Fibroblast of upper back skin (primary cell): ENCODE measurements around the gene EGFL7.
A peak's percentile ranks its signal among the peaks of the same experiment; 100 is the strongest.
"Not testable (repeated sequence)": the region's sequence is repeated elsewhere in the genome, so short reads cannot be mapped to it uniquely, and the experiment has no call there.

Experiments
- DNase-seq: peaks from one replicate; pipeline ENCODE4 v3.0.0-alpha.2; 2013

EGFL7 gene

DNA sequence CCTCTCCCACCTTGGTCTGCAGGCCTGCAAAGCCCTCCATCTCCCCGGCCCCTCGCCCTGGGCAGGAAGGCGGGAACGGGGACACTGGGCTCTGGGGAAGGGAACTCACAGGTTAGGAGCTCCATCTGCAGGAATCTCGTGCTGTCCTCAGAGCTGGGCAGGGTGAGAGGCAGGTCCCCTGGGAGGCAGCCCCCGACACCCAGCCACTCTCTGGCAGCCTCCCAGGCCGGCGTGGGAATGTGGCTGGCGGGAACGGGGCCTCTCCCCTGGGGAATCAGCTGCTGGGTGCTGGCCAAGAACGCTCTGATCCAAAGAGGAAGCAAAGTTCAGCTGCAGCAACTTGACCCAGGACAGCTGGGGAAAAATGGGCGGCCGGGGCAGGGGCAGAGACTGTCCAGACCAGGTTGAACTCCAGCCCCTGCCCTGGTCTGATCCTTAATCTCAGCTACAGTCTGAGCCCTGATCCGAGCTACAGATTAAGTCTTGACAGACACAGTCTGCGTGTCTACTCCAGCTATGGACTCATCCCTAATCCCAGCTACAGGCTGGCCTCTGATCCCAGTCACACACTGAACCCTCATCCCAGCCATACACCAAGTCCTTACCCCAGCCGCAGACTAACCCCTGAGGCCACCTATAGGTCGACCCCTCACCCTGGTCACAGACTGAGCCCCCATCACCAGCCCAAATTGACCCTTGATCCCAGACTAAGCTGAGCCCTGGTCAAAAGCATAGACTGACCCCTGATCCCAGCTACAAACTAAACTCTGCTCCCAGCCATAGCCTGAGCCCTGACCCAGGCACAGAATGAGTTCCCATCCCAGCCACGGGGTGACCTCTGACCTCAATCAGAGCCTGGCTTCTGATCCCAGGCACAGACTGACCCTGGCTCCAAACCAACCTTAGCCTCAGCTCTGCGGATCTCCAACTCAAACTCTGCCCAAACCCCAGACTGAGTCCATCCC lies 37.3 kb upstream of the EGFL7 start:
- DNase-seq, result peak; percentile 41

DNA sequence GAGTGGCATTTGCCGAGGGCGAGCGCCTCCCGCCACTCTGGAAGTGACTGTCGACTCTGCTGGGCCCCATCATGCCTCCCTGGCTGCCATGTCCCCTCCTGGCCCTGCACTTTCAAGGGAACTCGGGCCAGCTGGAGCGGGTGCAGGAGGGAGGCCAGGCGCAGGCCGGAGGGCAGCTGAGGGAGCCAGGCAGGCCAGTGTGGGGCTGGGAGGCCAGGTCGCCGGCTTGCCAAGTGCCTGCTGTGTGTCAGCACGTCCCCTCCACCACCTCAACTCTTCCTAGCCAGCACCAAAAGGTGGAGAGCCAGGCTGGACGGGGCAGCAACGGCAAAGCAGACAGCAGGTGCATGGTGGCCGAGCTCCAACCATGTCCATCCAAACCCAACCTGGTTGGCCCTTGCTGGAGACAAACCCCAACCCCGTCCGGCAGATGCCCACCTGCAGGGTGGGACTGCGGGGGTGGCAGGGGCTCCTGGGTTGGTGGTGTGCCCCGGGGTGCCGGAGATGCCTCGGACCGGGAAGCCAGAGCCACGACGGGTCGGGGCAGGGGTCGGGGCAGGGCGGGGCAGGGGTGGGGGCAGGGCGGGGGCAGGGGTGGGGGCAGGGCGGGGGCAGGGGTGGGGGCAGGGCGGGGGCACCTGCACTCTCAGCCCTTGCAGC lies 36.5 kb upstream of the EGFL7 start:
- DNase-seq, result no peak

DNA sequence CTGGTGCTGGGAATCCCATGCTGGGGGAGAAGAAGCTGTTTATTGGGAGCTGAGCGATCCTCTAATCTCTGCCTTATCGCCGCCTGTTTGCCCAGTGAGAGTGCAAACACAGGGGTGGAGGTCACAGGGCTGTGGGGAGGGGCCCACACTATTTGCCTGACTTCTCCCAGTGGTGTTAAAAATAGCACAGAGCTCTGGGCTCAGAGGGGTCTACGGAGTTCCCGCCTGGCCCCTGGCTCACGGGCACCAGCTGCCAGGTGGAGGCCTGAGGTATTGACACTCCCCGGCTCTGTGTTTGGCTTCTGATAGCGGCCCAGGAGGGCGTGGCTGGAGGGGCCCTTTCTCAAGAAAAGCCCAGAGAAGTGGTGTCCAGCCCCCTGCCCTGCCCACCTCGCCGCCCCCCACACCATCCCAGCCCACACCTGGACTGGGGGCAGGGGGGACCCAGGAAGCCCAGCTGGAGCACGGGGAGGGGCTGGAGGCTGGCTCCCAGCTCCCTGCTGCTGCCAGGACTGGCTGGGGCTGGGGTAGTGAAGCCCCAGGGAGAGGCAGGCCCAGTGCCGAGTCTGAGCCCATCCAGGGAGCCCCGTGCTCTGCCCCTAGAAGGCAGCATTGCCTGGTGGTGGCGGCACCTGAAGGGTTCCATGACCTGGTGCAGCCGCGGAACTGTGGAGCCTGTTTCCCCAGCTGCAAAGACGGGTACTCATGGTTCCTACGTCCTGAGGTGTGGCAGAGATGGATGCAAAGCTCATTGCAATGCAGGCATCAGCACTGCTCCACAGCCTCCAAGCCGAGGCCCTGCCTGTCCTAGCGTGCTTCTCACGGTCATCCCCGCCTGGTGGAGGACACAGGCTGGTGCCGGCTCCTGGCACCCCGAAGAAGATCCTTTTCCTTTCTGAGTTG lies 35.7 kb upstream of the EGFL7 start:
- no peak for DNase-seq

DNA sequence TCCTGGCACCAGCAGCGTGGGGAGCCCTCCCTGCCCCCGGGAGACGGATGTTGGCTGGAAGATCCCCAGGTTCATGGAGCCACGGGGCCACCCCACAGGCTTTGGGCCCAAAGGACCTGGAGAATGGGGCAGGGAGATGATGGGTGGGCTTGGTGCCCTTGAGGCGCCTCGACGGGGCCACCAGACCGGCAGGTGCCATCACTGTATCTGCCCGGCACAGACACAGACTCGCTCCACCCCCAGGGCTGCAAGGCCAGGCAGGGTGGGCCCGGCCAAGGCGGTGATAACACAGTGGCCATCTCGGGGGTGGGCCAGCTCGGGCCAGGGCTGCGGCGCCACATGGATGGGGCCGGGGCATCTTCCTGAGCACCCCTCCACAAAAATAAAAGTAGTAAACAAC lies 35.0 kb upstream of the EGFL7 start:
- DNase-seq, result no peak

DNA sequence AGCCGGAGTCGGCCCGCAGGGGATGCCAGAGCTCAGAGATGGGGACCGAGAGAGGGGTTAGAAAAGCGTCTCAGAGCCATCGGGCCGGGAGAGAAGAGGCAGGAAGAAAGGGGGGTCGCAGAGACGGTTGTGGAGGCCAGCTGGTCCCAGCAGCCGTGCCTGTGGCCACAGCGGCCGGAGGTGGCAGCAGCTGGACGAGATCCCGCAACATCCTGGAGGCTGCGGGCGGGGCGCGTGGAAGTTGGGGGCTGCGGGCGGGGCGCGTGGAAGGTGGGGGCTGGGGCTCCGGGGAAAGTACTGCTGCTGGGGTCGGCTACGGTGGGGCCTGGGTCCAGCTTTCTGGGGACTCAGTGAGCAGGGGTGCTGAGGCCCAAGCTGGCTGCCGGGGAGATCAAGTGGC lies 34.4 kb upstream of the EGFL7 start:
- DNase-seq, result no peak

DNA sequence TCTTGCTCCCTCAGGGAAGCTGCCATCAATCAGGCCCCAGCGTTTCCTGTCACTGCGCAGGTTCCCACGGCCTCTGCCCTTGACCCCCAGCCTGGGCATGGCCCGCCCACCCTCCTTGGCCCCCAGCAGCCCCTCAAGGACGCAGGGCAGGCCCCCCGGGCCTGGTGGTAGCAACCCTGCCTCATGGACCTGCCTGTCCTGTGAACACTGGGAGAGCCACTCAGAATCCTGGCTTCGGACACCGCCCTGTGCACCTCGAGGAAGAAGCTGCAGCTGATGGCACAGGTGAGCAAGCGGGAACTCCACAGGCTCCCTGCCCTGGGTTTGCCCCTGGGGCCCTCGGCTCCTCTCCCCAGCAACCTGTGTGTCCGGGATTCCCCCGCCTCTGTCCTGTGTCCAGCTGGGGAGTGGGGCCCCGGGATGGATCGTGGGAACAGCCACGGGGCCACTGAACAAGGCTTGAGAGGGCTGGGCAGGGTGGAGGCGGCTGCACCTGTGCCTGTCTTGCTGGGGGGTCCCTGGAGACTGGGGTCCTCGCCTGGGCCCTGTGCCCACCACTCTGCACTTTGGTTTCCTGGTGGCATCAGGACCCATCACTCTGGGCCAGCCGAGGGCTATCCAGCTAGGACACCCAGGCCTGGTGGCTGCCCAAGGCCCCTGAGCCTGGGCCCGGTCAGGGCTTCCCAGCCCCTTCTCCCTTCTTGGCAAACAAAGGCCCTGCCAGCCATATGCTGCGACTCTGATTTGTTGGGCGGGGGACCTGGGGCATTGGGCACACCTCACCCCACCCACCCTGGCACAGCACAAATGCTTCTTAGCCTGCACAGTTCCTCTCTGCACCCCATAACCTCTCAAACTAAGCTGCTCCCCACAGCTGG lies 33.5 kb upstream of the EGFL7 start:
- no peak for DNase-seq

DNA sequence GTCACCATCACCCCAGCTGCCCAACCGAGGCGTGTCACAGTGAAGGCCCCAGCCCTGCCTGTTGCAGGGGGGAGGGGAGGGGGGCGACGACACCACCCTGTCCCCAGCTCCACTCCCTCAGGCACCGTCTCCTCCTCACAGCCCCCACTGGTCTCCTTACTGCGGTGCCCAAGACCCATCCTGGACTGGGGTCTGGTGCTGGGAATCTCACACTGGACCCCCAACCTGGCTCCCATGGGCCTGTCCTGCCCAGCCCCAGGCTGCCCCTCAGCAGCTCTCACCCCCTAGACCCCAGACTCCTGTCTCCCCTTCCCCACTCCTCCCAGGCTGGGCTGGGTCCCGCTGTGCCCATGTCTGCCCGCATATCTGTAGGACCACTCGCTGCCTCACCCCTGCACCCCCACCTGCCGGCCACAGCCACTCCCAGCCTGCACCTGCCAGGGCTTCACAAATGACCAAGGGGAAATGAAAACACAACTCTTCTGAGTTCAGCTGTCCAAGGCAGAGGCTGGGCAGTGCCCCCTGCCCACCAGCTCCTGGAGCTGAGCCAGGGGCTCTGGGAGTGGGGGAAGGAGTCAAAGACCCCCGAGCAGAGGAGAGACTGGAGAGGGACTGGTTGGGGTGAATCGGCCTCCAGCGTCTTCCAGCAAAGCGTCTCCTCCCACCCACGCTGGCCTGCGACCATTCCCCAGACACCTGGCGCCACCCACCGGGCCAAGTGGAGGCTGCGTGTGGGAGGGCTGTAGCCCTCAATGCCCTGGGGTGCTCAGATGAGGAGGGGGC lies 32.6 kb upstream of the EGFL7 start:
- peak; percentile 22 for DNase-seq

DNA sequence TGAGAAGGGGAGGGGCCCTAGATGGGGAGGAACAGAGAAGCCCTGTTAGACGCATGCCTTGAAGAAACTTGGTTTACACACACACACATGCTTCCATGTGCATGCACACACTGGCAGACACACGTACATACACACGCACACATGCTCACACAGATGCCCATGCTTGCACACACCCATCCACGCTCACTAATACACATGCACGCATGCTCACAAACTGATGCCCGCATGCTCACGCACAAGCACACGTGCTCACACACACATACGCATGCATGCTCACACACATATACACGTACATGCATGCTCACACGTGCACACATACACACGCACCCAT lies 32.1 kb upstream of the EGFL7 start:
- DNase-seq, result no peak

DNA sequence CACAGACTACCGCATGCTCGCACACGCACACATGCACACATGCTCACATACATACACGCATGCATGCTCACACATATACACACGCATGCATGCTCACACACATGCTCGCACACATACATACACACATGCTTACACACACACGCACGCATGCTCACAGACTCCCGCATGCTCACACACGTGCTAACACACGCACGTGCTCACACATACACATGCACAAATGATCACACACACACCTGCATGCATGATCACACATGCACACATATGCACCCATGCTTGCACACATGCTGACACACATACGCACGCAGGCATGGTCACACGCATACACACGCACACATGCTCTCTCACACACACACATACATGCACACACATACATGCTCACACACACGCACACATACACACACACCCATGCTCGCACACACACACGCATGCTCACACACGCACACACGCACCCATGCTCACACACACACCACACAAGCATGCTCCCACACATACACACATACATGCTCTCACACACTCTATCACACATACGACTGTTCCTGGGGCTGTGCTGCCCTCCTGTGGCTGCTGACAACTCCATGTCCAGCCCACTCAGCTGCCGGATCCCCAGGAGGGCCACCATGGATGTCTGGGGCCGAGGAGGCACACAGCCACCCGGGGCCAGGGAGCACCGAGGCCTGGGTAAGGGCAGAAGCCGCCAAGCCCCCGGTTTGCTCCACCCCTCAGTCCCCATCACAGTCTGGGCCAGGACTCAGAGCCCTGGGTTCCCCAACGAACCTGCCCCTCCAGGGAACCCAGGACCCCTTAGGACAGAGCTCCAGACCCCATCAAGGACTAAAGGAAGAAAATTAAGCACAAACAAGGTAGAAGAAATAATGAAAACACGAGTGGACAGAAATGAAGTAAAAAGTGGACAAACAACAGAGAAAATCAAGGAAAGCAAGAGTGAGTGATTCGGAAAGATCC lies 31.4 kb upstream of the EGFL7 start:
- DNase-seq, result peak; percentile 72

DNA sequence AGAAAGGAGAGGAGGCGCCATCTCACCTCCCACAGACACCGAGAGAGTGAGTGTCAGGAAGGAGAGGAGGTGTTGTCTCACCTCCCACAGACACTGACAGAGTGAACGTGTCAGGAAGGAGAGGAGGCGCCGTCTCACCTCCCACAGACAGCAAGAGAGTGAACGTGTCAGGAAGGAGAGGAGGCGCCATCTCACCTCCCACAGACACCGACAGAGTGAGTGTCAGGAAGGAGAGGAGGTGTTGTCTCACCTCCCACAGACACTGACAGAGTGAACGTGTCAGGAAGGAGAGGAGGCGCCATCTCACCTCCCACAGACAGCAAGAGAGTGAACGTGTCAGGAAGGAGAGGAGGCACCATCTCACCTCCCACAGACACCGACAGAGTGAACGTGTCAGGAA lies 30.6 kb upstream of the EGFL7 start:
- not testable (repeated sequence) for DNase-seq

DNA sequence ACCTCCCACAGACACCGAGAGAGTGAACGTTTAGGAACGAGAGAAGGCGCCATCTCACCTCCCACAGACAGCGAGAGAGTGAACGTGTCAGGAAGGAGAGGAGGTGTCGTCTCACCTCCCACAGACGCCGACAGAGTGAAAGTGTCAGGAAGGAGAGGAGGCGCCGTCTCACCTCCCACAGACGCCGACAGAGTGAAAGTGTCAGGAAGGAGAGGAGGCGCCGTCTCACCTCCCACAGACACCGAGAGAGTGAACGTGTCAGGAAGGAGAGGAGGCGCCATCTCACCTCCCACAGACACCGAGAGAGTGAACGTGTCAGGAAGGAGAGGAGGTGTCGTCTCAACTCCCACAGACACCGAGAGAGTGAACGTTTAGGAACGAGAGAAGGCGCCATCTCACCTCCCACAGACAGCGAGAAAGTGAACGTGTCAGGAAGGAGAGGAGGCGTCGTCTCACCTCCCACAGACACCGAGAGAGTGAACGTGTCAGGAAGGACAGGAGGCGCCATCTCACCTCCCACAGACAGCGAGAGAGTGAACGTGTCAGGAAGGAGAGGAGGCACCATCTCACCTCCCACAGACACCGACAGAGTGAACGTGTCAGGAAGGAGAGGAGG lies 30.1 kb upstream of the EGFL7 start:
- DNase-seq, result not testable (repeated sequence)

DNA sequence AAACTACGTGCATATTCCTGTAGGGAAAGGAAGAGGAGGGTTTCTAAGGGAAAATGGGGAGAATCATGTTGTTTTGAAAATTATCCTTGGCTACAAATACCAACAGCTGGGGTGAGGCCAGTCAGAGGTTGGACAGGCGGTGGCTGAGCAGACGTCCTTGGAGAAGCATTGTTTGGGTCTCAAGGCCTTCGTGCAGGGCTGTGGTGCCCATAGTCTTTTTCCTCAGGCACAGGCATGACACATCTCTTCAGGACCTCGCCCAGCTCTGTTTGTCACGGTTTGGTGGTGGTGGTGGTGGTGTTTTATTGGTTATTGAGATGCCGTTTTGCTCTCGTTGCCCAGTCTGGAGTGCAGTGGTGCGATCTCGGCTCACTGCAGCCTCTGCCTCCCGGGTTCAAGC lies 27.8 kb upstream of the EGFL7 start:
- no peak for DNase-seq

DNA sequence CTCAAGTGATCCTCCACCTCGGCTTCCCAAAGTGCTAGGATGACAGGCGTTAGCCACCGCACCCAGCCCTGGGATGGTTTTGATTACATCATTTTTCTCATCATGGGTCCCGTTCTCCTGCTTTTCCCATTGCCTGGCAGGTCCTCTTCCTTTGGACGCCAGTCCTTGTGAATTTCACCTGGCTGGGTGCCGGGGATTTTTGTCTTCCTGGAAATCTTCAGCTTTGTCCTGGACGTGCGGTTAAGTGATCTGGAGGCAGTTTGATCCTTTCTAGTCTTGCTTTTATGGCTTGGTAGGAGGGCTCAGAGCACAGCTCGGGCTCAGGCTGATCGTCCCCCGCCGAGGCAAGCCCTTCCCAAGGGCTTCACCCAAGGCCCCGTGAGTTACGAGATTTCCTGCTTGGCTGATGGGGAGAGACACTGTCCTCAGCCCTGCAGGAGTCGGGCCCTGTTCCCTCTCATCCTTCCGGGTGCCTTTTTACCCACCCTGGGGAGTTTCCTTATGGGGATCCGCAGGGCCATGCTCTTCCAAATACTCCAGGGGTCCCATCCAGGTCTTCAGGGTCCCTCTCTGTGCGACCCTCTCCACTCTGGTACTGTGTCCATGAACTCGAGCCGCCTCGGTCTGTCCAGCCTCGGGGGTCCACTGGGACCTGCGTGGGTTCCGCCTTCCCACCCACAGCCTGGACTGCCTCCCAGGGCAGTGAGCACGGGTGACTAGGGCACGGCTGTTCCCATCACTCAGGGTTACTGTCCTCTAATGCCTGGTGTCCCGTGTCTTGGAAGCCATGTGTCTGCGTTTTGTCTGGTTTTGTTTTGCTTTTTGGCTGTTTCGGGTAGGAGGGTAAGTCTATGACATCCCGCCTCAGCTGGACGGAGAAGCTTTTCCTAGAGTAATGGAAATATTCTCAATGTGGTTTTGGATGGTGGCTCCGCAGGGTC lies 22.3 kb upstream of the EGFL7 start:
- no peak for DNase-seq

DNA sequence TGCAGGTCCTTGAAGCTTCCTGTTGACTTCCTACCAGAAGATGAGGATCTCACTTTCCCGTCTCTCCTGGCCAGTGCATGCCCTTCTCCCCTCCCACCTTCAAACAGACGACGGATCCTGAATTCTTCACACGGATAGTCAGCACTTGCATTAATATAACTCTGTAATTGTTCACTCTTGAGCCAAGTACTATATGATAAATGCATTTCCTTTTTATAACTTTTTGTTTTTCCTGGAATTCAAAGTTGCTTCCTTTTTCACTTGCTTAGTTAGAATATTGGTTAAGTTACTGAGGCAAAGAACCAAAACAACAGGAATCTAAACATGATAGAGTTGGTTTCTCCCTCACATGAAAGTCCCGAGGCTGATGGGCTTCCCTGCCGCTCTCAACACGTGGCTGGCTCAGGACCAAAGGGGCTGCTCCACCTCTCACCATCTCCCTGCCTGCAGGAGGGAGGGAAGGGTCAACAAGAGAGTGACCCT lies 20.2 kb upstream of the EGFL7 start:
- no peak for DNase-seq

DNA sequence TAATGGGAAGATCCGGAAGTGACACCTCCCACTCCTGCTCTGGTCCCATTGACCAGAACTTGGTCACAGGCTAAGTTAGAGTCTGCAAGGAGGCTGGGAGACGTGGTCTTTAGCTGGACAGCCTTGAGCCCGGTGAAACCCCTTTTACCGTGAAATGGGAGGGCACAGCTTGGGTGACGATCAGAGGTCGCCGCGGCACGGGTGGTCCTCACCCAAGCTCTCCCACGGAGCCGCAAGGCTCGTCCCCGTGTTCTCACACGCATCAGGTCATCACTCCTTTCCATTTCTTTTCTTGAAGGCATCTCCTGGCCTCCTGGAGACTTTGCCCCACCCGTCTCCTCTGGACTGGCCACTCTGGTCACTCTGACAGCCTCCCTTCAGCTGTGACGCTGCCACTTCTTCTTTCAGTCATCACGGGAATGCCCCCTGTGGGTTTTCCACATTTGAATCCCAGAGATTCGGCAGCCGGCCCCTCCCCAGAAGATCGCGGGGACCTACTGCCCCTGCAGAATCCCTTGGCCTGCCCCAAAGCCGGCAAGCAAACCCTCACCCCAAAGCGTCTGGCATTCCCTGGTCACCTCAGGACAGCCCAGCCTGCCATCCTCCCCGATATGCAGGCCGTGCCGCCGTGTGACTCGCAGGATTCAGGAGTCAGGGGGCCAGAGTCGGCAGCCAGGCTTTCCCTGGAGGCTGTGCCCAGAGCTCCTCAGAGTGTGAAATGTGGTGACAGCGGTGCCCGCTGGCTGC lies 18.9 kb upstream of the EGFL7 start:
- no peak for DNase-seq

DNA sequence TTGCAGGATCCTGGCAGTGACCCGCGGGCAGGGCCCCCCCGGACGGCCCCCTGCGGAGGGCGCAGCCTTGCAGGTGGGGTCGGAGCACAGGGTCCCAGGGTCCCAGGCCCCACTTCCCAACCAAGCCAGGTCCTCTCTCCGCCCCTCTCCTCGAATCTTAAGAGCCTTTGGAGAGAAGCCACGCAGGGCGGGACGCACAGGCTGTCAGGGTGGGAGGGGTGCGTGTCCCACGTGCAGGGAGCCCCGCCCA lies 18.4 kb upstream of the EGFL7 start:
- DNase-seq, result peak; percentile 54

DNA sequence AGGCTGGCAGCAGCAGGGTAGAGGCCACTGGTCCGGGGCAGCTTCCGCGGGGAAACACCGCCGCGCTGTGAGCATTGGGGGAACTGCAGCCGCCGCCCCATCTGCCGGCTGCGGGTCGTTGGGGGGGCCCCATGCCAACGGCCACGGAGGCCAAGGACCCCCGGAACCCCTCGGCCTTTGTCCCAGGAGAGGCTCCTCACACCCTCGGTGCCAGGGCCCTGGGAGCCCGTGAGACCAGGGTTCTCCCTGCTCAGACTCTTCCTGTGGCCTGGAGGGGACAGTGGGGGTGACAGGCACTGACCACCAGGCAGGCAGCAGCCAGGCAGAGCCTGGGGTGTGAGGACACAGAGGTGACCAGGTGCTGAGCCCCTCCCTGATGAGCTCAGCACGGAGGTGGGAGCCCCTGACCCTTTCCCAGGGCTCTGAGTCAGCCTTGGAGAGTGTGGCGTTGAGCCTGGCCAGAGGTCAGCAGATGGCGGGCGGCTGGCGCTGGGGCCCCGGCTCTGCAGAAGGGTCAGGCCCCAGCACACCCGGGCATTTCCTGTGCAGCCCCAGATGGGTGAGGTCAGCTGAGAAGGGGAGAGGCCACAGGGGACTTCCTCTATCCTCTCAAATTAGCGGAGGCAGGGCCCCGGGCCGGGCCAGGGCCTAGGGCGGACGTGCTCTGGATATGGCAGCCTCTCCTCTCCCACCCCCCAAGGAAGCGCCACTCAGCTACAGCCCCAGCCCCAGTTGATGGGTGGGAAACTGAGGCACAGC lies 17.9 kb upstream of the EGFL7 start:
- DNase-seq, result no peak
